HepG2 (cell line): ENCODE data around the gene ZNF106.

ENCODE experiments used
- CHD4 ChIP-seq: fragments of 200-600 bp; sonication (generic); IDR thresholded peaks from 2 replicates; pipeline ENCODE4 v1.7.0; 2017; ENCODE audit warnings: mild to moderate bottlenecking, low read length, borderline replicate concordance
- CTCF ChIP-seq: sonication (generic); formaldehyde crosslinking; IDR thresholded peaks from 2 replicates; pipeline ENCODE4 v1.5.0; 2020; ENCODE audit warnings: mild to moderate bottlenecking, missing genetic modification reagents, moderate library complexity
- DBP ChIP-seq: sonication (generic); formaldehyde crosslinking; IDR thresholded peaks from 2 replicates; pipeline ENCODE4 v1.4.0; 2020; ENCODE audit warnings: missing genetic modification reagents; ENCODE audit errors: not compliant biosample characterization
- EZH2 ChIP-seq: conservative IDR thresholded peaks from 2 replicates; pipeline ENCODE4 v1.6.1; 2012; ENCODE audit warnings: mild to moderate bottlenecking, low read depth, low read length, moderate library complexity
- HMGXB4 ChIP-seq, 2 experiments: sonication (generic) in 1 of 2; formaldehyde crosslinking in 1 of 2; IDR thresholded peaks; 2 replicates each; pipeline versions ENCODE4 v1.4.0 to v1.6.1; 2018 to 2020; ENCODE audit warnings: missing genetic modification reagents in 2 of 2, borderline replicate concordance in 1 of 2, low read depth in 1 of 2, mild to moderate bottlenecking in 1 of 2, missing biosample characterization in 1 of 2
- POLR2AphosphoS5 ChIP-seq: IDR thresholded peaks from 2 replicates; pipeline ENCODE4 v1.6.1; 2012; ENCODE audit warnings: low read depth, low read length
- RAD21 ChIP-seq: fragments of 450-650 bp; formaldehyde crosslinking; IDR thresholded peaks from 2 replicates; pipeline ENCODE4 v1.5.0; 2020; ENCODE audit warnings: mild to moderate bottlenecking
- RNF2 ChIP-seq: fragments of 450-650 bp; conservative IDR thresholded peaks from 2 replicates; pipeline ENCODE4 v1.6.1; 2016; ENCODE audit warnings: low read depth
- SAFB2 ChIP-seq: sonication (generic); formaldehyde crosslinking; IDR thresholded peaks from 2 replicates; pipeline ENCODE4 v1.5.1; 2020; ENCODE audit warnings: missing genetic modification reagents, low read depth, mild to moderate bottlenecking, borderline replicate concordance
- UBTF ChIP-seq: sonication (generic); formaldehyde crosslinking; IDR thresholded peaks from 2 replicates; pipeline ENCODE4 v1.4.0; 2020; ENCODE audit warnings: mild to moderate bottlenecking, missing genetic modification reagents
- ZIK1 ChIP-seq: sonication (generic); formaldehyde crosslinking; IDR thresholded peaks from 2 replicates; pipeline ENCODE4 v1.5.0; 2020; ENCODE audit warnings: mild to moderate bottlenecking, low read depth, missing genetic modification reagents, borderline replicate concordance
- ZZZ3 ChIP-seq: sonication (generic); formaldehyde crosslinking; IDR thresholded peaks from 2 replicates; pipeline ENCODE4 v1.4.0; 2020; ENCODE audit warnings: missing genetic modification reagents, mild to moderate bottlenecking, borderline replicate concordance

GRCh38 chr15:42395838-42396237 lies 95.1 kb downstream of the ZNF106 start:
- TF ChIP-seq EZH2 (no peak), UBTF (CRISPR knock-in tag) (no peak), CTCF (CRISPR knock-in tag) (no peak), ZIK1 (CRISPR knock-in tag) (no peak), RAD21 (no peak), ZZZ3 (no peak), POLR2AphosphoS5 (no peak), HMGXB4 (CRISPR knock-in tag; IDR thresholded peaks at IDR 0.05; ENCODE audit: borderline replicate concordance in 1 of 2, low read depth in 1 of 2) (no peak), DBP (CRISPR knock-in tag) (no peak), RNF2 (no peak), SAFB2 (CRISPR knock-in tag) (no peak), CHD4 (no peak)
